Caco-2 (cell line): ENCODE measurements around the gene RILPL1. TPM values are rescaled to one million over a fixed set of nuclear protein-coding genes. Genes with fewer than 3 reads are reported as not detected.

Experiments
- BruUV-seq: library from RNA; stranded (reverse); fragments of 400-500 nt; replicated peaks from 2 replicates; lab custom pipeline; 2021; lab: Mats Ljungman, UMichigan
- CTCF ChIA-PET: fragments of 300-600 bp; sonication (Branson Sonifier 250); formaldehyde crosslinking; loops from one replicate; lab custom pipeline; 2022; ENCODE audit warnings: antibody characterized with exemption; lab: Charles Lee
- POLR2A ChIA-PET: fragments of 300-600 bp; sonication (Branson Sonifier 250); formaldehyde crosslinking; loops from one replicate; lab custom pipeline; 2022; ENCODE audit warnings: antibody characterized with exemption; lab: Charles Lee
- DNase-seq, 2 experiments: peaks; one replicate each; pipeline versions ENCODE4 v3.0.0 to v3.0.0-alpha.2; 2020 to 2022
- H3K27me3 ChIP-seq: replicated peaks from 2 replicates; pipeline ENCODE4 v1.6.0; 2011; ENCODE audit warnings: low read length; ENCODE audit not compliant: control insufficient read depth, insufficient read depth
- H3K36me3 ChIP-seq: 2 replicates; pipeline ENCODE4 v1.5.1; 2011; ENCODE audit warnings: low read length; ENCODE audit not compliant: control insufficient read depth, insufficient read depth
- H3K4me1 ChIP-seq: fragments of 250-450 bp; sonication (Bioruptor Pico); 2 replicates; pipeline ENCODE4 v1.5.1; 2020; ENCODE audit warnings: mild to moderate bottlenecking
- H3K4me3 ChIP-seq: 2 replicates; pipeline ENCODE4 v1.5.1; 2011; ENCODE audit warnings: low read depth, mild to moderate bottlenecking, control low read depth, low read length
- H3K9me3 ChIP-seq: fragments of 250-450 bp; sonication (Bioruptor Pico); 2 replicates; pipeline ENCODE4 v1.5.1; 2020; ENCODE audit warnings: mild to moderate bottlenecking, moderate library complexity
- H3K27ac Mint-ChIP-seq: one replicate; pipeline ENCODE4 v1.8.0; 2022; ENCODE audit warnings: mixed read lengths; ENCODE audit not compliant: unreplicated experiment
- H3K27me3 Mint-ChIP-seq: one replicate; pipeline ENCODE4 v1.8.0; 2022; ENCODE audit warnings: mixed read lengths; ENCODE audit not compliant: insufficient read depth, unreplicated experiment
- H3K36me3 Mint-ChIP-seq: one replicate; pipeline ENCODE4 v1.8.0; 2022; ENCODE audit warnings: mild to moderate bottlenecking, mixed read lengths; ENCODE audit not compliant: insufficient read depth, unreplicated experiment
- H3K4me1 Mint-ChIP-seq: one replicate; pipeline ENCODE4 v1.8.0; 2022; ENCODE audit warnings: low read depth, mixed read lengths; ENCODE audit not compliant: unreplicated experiment
- H3K4me3 Mint-ChIP-seq: one replicate; pipeline ENCODE4 v1.8.0; 2022; ENCODE audit warnings: mild to moderate bottlenecking, moderate library complexity, mixed read lengths; ENCODE audit not compliant: unreplicated experiment
- H3K9me3 Mint-ChIP-seq: one replicate; pipeline ENCODE4 v1.8.0; 2022; ENCODE audit warnings: mixed read lengths; ENCODE audit not compliant: unreplicated experiment
- intact Hi-C: fragments of 100-400 bp; cut with micrococcal nuclease; formaldehyde crosslinking; loops from one replicate; pipeline ENCODE4 v1.10.0; 2022; ENCODE audit not compliant: unreplicated experiment
- total RNA-seq: library from RNA; stranded (reverse); gene quantifications from 2 replicates; pipeline ENCODE4 v1.2.3, GENCODE V29; 2022
- TF ChIP-seq, protein P1 (sequence below), 2 experiments: fragments of 200-600 bp in 1 of 2; IDR thresholded peaks; 1 replicate in 1 of 2; 2 replicates in 1 of 2; pipeline versions ENCODE4 v1.5.1 to v1.8.0; 2011 to 2022; ENCODE audit warnings: antibody characterized with exemption in 1 of 2, control low read depth in 1 of 2, inconsistent platforms in 1 of 2, low read depth in 1 of 2, low read length in 1 of 2, mild to moderate bottlenecking in 1 of 2, moderate library complexity in 1 of 2; ENCODE audit not compliant: insufficient read depth in 1 of 2, severe bottlenecking in 1 of 2, unreplicated experiment in 1 of 2

RILPL1 gene
- total RNA-seq, 1 experiment from 2014 or later, result 16.2 TPM

DNA sequence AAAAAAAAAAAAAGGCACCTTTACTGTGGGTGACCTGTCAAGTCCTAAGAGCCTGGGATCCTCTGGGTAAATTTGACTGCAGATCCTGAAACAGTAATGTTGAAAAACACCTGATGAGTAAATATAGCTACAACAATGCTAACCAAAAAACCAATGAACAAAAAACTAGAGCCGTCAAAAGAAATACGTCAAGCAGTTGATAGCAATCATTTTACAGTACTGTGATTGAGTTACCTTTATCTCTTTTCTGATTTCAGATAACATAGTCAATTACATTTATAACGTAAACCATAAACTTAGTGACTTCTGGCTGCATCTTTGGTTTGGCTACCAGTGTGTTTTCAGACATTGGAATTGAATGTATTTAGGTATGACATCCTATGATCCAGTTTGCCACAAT is 44.7 kb upstream of the RILPL1 start:
- Mint-ChIP-seq H3K4me3 (no peak overlapping the region), H3K9me3 (no peaks in the 10 kb centered on the region), H3K27me3 (no peaks in the 10 kb centered on the region), H3K4me1 (peaks cover 6% of the 10 kb centered on the region), H3K36me3 (peaks cover 17% of the 10 kb centered on the region), H3K27ac (no peak overlapping the region)
- POLR2A ChIA-PET, result no interaction called here
- intact Hi-C loops, result no loop called here
- TF ChIP-seq, protein P1, sequence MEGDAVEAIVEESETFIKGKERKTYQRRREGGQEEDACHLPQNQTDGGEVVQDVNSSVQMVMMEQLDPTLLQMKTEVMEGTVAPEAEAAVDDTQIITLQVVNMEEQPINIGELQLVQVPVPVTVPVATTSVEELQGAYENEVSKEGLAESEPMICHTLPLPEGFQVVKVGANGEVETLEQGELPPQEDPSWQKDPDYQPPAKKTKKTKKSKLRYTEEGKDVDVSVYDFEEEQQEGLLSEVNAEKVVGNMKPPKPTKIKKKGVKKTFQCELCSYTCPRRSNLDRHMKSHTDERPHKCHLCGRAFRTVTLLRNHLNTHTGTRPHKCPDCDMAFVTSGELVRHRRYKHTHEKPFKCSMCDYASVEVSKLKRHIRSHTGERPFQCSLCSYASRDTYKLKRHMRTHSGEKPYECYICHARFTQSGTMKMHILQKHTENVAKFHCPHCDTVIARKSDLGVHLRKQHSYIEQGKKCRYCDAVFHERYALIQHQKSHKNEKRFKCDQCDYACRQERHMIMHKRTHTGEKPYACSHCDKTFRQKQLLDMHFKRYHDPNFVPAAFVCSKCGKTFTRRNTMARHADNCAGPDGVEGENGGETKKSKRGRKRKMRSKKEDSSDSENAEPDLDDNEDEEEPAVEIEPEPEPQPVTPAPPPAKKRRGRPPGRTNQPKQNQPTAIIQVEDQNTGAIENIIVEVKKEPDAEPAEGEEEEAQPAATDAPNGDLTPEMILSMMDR (IDR thresholded peaks at IDR 0.05; ENCODE audit: insufficient read depth in 1 of 2, low read depth in 1 of 2, low read length in 1 of 2, severe bottlenecking in 1 of 2, unreplicated experiment in 1 of 2), result no peak
- H3K4me1 ChIP-seq, result peaks cover 13% of the 10 kb centered on the region; the same call in 1 of the 2 replicates
- no peaks in the 10 kb centered on the region for H3K9me3 ChIP-seq
- H3K27me3 ChIP-seq, result no peaks in the 10 kb centered on the region
- CTCF ChIA-PET, result no interaction called here
- BruUV-seq, result no TSS peak
- H3K36me3 ChIP-seq, result no peaks in the 10 kb centered on the region
- DNase-seq, result no peak
- H3K4me3 ChIP-seq, result no peak overlapping the region

DNA sequence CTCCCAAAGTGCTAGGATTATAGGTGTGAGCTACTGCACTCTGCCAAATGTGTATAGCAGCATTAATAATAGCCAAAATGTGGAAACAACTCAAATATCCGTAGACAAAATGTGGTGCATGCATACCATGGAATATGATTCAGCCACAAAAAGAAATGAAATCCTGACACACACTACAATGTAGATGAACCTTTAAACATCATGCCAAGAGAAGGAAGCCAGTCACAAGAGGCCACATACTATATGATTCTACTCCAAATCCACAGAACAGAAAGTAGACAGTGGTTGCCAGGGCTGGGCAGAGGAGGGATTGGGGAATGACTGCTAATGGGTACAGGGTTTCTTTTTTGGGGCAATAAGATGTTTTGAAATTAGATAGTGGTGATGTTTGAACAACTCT is 43.1 kb upstream of the RILPL1 start:
- no peak overlapping the region for H3K4me3 Mint-ChIP-seq
- CTCF ChIA-PET, result interaction anchor here (0.7 kb wide), 1 partner anchor 75 kb away, joined by 4 read pairs; no protein-coding TSS in a partner anchor
- intact Hi-C loops, result no loop called here

DNA sequence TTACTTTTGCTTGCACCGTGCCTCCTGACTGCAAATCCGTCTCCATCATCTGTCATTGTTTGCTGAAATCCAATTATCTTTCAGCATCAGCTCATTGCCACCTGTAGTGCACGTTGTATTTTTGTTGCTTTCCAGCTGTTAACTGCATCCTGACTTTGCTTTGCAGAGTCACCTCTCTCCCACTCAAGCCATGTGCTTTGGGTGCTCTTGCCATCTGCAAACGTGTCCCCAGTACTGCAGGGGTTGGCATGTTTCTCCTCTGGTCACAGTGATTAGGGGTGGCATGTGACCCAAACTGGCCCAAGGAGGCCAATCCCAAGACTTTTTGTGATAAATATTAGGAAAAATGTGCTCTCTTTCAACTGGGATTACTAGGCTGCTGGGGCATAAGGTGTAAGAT is 40.4 kb upstream of the RILPL1 start:
- Histone ChIP-seq H3K36me3 (no peaks in the 10 kb centered on the region), H3K27me3 (no peaks in the 10 kb centered on the region), H3K9me3 (no peaks in the 10 kb centered on the region), H3K4me3 (no peak overlapping the region), H3K4me1 (peaks cover 9% of the 10 kb centered on the region; the same call in 1 of the 2 replicates)
- Mint-ChIP-seq H3K9me3 (no peaks in the 10 kb centered on the region), H3K27ac (no peak overlapping the region), H3K4me1 (peaks cover 7% of the 10 kb centered on the region), H3K36me3 (no peaks in the 10 kb centered on the region), H3K4me3 (no peak overlapping the region), H3K27me3 (no peaks in the 10 kb centered on the region)
- no peak for DNase-seq
- POLR2A ChIA-PET, result no interaction called here
- CTCF ChIA-PET, result no interaction called here
- TF ChIP-seq, protein P1 (IDR thresholded peaks at IDR 0.05; ENCODE audit: insufficient read depth in 1 of 2, low read depth in 1 of 2, low read length in 1 of 2, severe bottlenecking in 1 of 2, unreplicated experiment in 1 of 2), result no peak
- intact Hi-C loops, result no loop called here
- BruUV-seq, result no TSS peak

More for the DNA sequence above, 43.1 kb upstream of the RILPL1 start:
- Mint-ChIP-seq H3K27me3 (no peaks in the 10 kb centered on the region), H3K27ac (no peak overlapping the region), H3K9me3 (no peaks in the 10 kb centered on the region), H3K36me3 (peaks cover 9% of the 10 kb centered on the region), H3K4me1 (no peaks in the 10 kb centered on the region)
- no peaks in the 10 kb centered on the region for H3K9me3 ChIP-seq
- H3K4me3 ChIP-seq, result no peak overlapping the region
- DNase-seq, result no peak
- no peaks in the 10 kb centered on the region for H3K27me3 ChIP-seq
- H3K36me3 ChIP-seq, result no peaks in the 10 kb centered on the region
- H3K4me1 ChIP-seq, result peaks cover under 1% of the 10 kb centered on the region; the same call in 1 of the 2 replicates
- TF ChIP-seq, protein P1 (IDR thresholded peaks at IDR 0.05; ENCODE audit: insufficient read depth in 1 of 2, low read depth in 1 of 2, low read length in 1 of 2, severe bottlenecking in 1 of 2, unreplicated experiment in 1 of 2), result no peak
- POLR2A ChIA-PET, result no interaction called here
- BruUV-seq, result no TSS peak
